ENCODE results near the gene KPNA3. TPM values are rescaled to one million over a fixed set of nuclear protein-coding genes. Genes with fewer than 3 reads are reported as not detected.

KPNA3 gene
- total RNA-seq, 1 experiment from 2014 or later = 35.0 TPM

- no TSS peak for BruUV-seq (replicated peaks)
- Histone ChIP-seq H3K4me3 (no peak overlapping the region), H3K9me2 (ENCODE audit: insufficient read depth) (no peaks in the 10 kb centered on the region; the same call in 1 of the 2 replicates), H3K27ac (no peak overlapping the region), H4K20me1 (ENCODE audit: insufficient read depth) (no peaks in the 10 kb centered on the region), H3F3A (ENCODE audit: insufficient read depth, low read depth) (no peaks in the 10 kb centered on the region), H3K4me2 (no peak overlapping the region), H3K27me3 (ENCODE audit: insufficient read depth, low read depth) (no peaks in the 10 kb centered on the region), H3K4me1 (replicated peaks; ENCODE audit: insufficient read depth) (no peaks in the 10 kb centered on the region), H3K9me3 (ENCODE audit: insufficient read depth, low read depth) (no peaks in the 10 kb centered on the region), H3K36me3 (ENCODE audit: low read depth) (no peaks in the 10 kb centered on the region), H3K79me2 (ENCODE audit: low read depth) (no peaks in the 10 kb centered on the region), H2AFZ (no peak overlapping the region)
- ChIA-PET CTCF (no interaction called here), POLR2A (ENCODE audit: unreplicated experiment) (no interaction called here)
- no peak for DNase-seq
- TF ChIP-seq EZH2 (IDR thresholded peaks at IDR 0.05; ENCODE audit: low read depth) (no peak), CTCF (conservative IDR thresholded peaks at IDR 0.05) (no peak)
- intact Hi-C loops (cut with micrococcal nuclease; ENCODE audit: unreplicated experiment) = no loop called here
Measured at GRCh38 chr13:49840266-49840665, 47.8 kb upstream of the KPNA3 start.

GRCh38 chr13:49838989-49839388, 46.5 kb upstream of the KPNA3 start:
- Histone ChIP-seq H4K20me1 (ENCODE audit: insufficient read depth) (no peaks in the 10 kb centered on the region), H3K27ac (no peak overlapping the region), H3K36me3 (ENCODE audit: low read depth) (no peaks in the 10 kb centered on the region), H3K4me1 (replicated peaks; ENCODE audit: insufficient read depth) (no peaks in the 10 kb centered on the region), H3K79me2 (ENCODE audit: low read depth) (no peaks in the 10 kb centered on the region), H3F3A (ENCODE audit: insufficient read depth, low read depth) (no peaks in the 10 kb centered on the region), H3K9me2 (ENCODE audit: insufficient read depth) (no peaks in the 10 kb centered on the region; the same call in 1 of the 2 replicates), H3K4me3 (no peak overlapping the region), H3K4me2 (no peak overlapping the region), H3K27me3 (ENCODE audit: insufficient read depth, low read depth) (no peaks in the 10 kb centered on the region), H3K9me3 (ENCODE audit: insufficient read depth, low read depth) (no peaks in the 10 kb centered on the region), H2AFZ (no peak overlapping the region)
- no peak for TF ChIP-seq CTCF (conservative IDR thresholded peaks at IDR 0.05)
- no peak for TF ChIP-seq EZH2 (IDR thresholded peaks at IDR 0.05; ENCODE audit: low read depth)
- no peak for DNase-seq
- ChIA-PET CTCF (no interaction called here), POLR2A (ENCODE audit: unreplicated experiment) (no interaction called here)
- intact Hi-C loops (cut with micrococcal nuclease; ENCODE audit: unreplicated experiment) = no loop called here
- BruUV-seq (replicated peaks) = no TSS peak

DNA sequence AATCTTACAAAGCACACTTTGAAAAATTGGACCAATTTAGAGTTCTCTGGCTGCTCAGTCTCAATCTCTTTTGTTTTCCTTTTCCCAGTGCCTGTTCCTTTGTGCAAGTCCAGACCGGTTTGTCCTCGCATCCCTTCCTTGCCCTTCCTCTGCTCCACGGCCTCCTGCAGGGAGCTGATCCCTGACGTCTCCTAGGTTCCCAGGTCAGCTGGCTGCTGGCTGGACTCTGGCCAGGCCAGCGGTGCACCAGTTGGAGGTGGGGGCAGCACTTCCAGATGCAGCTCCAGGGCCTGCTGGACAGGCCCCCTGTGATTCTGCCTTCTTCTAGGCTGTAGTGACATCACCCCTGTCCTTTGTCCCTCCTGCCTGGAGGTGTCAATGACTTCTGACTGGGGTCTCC, 44.0 kb upstream of the KPNA3 start:
- Histone ChIP-seq H3K27ac (no peak overlapping the region), H3K4me1 (replicated peaks; ENCODE audit: insufficient read depth) (no peaks in the 10 kb centered on the region), H4K20me1 (ENCODE audit: insufficient read depth) (no peaks in the 10 kb centered on the region), H3F3A (ENCODE audit: insufficient read depth, low read depth) (no peaks in the 10 kb centered on the region), H3K36me3 (ENCODE audit: low read depth) (no peaks in the 10 kb centered on the region), H3K9me3 (ENCODE audit: insufficient read depth, low read depth) (no peaks in the 10 kb centered on the region), H3K27me3 (ENCODE audit: insufficient read depth, low read depth) (no peaks in the 10 kb centered on the region), H3K79me2 (ENCODE audit: low read depth) (no peaks in the 10 kb centered on the region), H3K4me3 (no peak overlapping the region), H2AFZ (peak overlapping the region; percentile 44; the same call in 1 of the 2 replicates), H3K9me2 (ENCODE audit: insufficient read depth) (no peaks in the 10 kb centered on the region; the same call in 1 of the 2 replicates), H3K4me2 (no peak overlapping the region)
- ChIA-PET POLR2A (ENCODE audit: unreplicated experiment) (no interaction called here), CTCF (no interaction called here)
- no TSS peak for BruUV-seq (replicated peaks)
- no peak for DNase-seq
- no peak for TF ChIP-seq EZH2 (IDR thresholded peaks at IDR 0.05; ENCODE audit: low read depth)
- no peak for TF ChIP-seq CTCF (conservative IDR thresholded peaks at IDR 0.05)
- intact Hi-C loops (cut with micrococcal nuclease; ENCODE audit: unreplicated experiment) = no loop called here
